OCI-LY1 (cell line): ENCODE results near the gene TMED10.

ENCODE experiments used
- H2AFZ ChIP-seq: fragments of 200-600 bp; sonication (generic), shearing (Covaris generic); 2 replicates; pipeline ENCODE4 v1.6.0; 2014; ENCODE audit warnings: antibody characterized with exemption, mild to moderate bottlenecking, low read length
- H3F3A ChIP-seq: fragments of 200-600 bp; sonication (generic), shearing (Covaris generic); 2 replicates; pipeline ENCODE4 v1.6.0; 2014; ENCODE audit warnings: mild to moderate bottlenecking, antibody characterized with exemption, low read length, moderate library complexity; ENCODE audit not compliant: insufficient read depth
- H3K27ac ChIP-seq: fragments of 200-600 bp; sonication (generic); 2 replicates; pipeline ENCODE4 v1.5.1; 2014; ENCODE audit warnings: low read length, mixed run types, mild to moderate bottlenecking, low read depth; ENCODE audit not compliant: poor library complexity, severe bottlenecking
- H3K27me3 ChIP-seq: fragments of 200-600 bp; sonication (generic); 2 replicates; pipeline ENCODE4 v1.6.0; 2014; ENCODE audit warnings: antibody characterized with exemption, mild to moderate bottlenecking, low read length, moderate library complexity; ENCODE audit not compliant: insufficient read depth
- H3K36me3 ChIP-seq: fragments of 200-600 bp; sonication (generic); 2 replicates; pipeline ENCODE4 v1.6.1; 2014; ENCODE audit warnings: mild to moderate bottlenecking, antibody characterized with exemption, low read length, moderate library complexity, mixed read lengths; ENCODE audit not compliant: insufficient read depth
- H3K4me1 ChIP-seq: fragments of 200-600 bp; sonication (generic); 2 replicates; pipeline ENCODE4 v1.5.1; 2014; ENCODE audit warnings: mild to moderate bottlenecking, low read length, moderate library complexity; ENCODE audit not compliant: insufficient read depth, severe bottlenecking
- H3K4me2 ChIP-seq: fragments of 200-600 bp; sonication (generic), shearing (Covaris generic); 2 replicates; pipeline ENCODE4 v1.6.1; 2014; ENCODE audit warnings: low read length
- H3K4me3 ChIP-seq: fragments of 200-600 bp; sonication (generic); 2 replicates; pipeline ENCODE4 v1.5.1; 2014; ENCODE audit warnings: low read length, low read depth, mild to moderate bottlenecking, mixed read lengths; ENCODE audit not compliant: poor library complexity, severe bottlenecking
- H3K79me2 ChIP-seq: fragments of 200-600 bp; shearing (Covaris generic); 2 replicates; pipeline ENCODE4 v1.6.1; 2016; ENCODE audit warnings: mixed run types, low read length, mixed read lengths; ENCODE audit not compliant: insufficient read depth
- H3K9ac ChIP-seq: fragments of 200-600 bp; sonication (generic), shearing (Covaris generic); 2 replicates; pipeline ENCODE4 v1.6.1; 2014; ENCODE audit warnings: mild to moderate bottlenecking, low read length, mixed read lengths
- H3K9me2 ChIP-seq: fragments of 200-600 bp; sonication (generic), shearing (Covaris generic); 2 replicates; pipeline ENCODE4 v1.6.1; 2014; ENCODE audit warnings: low read depth, mild to moderate bottlenecking, low read length, mixed read lengths
- H3K9me3 ChIP-seq: fragments of 200-600 bp; shearing (Covaris generic); 2 replicates; pipeline ENCODE4 v1.6.1; 2014; ENCODE audit warnings: low read length, mixed read lengths
- H4K20me1 ChIP-seq: fragments of 200-600 bp; sonication (generic), shearing (Covaris generic); 2 replicates; pipeline ENCODE4 v1.6.0; 2016; ENCODE audit warnings: mild to moderate bottlenecking, low read length; ENCODE audit not compliant: insufficient read depth
- CTCF ChIP-seq: fragments of 200-600 bp; sonication (generic), shearing (Covaris generic); IDR thresholded peaks from 2 replicates; pipeline ENCODE4 v1.5.1; 2017; ENCODE audit warnings: mild to moderate bottlenecking, antibody characterized with exemption, low read length, moderate library complexity, mixed read lengths
- EZH2 ChIP-seq: fragments of 200-600 bp; sonication (generic), shearing (Covaris generic); IDR thresholded peaks from 2 replicates; pipeline ENCODE4 v1.8.0; 2017; ENCODE audit warnings: borderline replicate concordance, mixed run types, mild to moderate bottlenecking, antibody characterized with exemption, low read length, moderate library complexity, mixed read lengths

Gene TMED10

GRCh38 chr14:75140620-75141019, 35.8 kb downstream of the TMED10 start:
- Histone ChIP-seq H3F3A (no peaks in the 10 kb centered on the region), H3K9me3 (no peaks in the 10 kb centered on the region), H3K4me1 (peaks cover 14% of the 10 kb centered on the region), H3K79me2 (0 out of 2 replicates have a peak, but pooled peaks cover 6% of the 10 kb centered on the region), H3K27me3 (no peaks in the 10 kb centered on the region), H3K27ac (no peak overlapping the region), H3K4me3 (no peak overlapping the region), H3K36me3 (peaks cover 21% of the 10 kb centered on the region), H4K20me1 (no peaks in the 10 kb centered on the region), H3K4me2 (no peak overlapping the region), H3K9ac (no peak overlapping the region), H3K9me2 (no peaks in the 10 kb centered on the region), H2AFZ (no peak overlapping the region)
- no peak for TF ChIP-seq EZH2
- no peak for TF ChIP-seq CTCF

GRCh38 chr14:75139185-75139584, 37.2 kb downstream of the TMED10 start:
- Histone ChIP-seq H3K36me3 (peaks cover 22% of the 10 kb centered on the region), H3K9ac (no peak overlapping the region), H3K4me3 (no peak overlapping the region), H3K4me2 (no peak overlapping the region), H3K9me2 (no peaks in the 10 kb centered on the region), H3K27me3 (no peaks in the 10 kb centered on the region), H3K27ac (no peak overlapping the region), H4K20me1 (no peaks in the 10 kb centered on the region), H3K4me1 (peaks cover 14% of the 10 kb centered on the region), H3K9me3 (no peaks in the 10 kb centered on the region), H3K79me2 (0 out of 2 replicates have a peak, but pooled peaks cover 6% of the 10 kb centered on the region), H3F3A (no peaks in the 10 kb centered on the region), H2AFZ (no peak overlapping the region)
- TF ChIP-seq EZH2 (no peak), CTCF (no peak)

- no peak overlapping the region for H3K9ac ChIP-seq
- peaks cover 28% of the 10 kb centered on the region for H3K36me3 ChIP-seq
- no peaks in the 10 kb centered on the region for H3F3A ChIP-seq
- H4K20me1 ChIP-seq, result no peaks in the 10 kb centered on the region
- 0 out of 2 replicates have a peak, but pooled peaks cover 6% of the 10 kb centered on the region for H3K79me2 ChIP-seq
- H3K9me2 ChIP-seq, result no peaks in the 10 kb centered on the region
- H3K4me2 ChIP-seq, result no peak overlapping the region
- H2AFZ ChIP-seq, result no peak overlapping the region
- no peak overlapping the region for H3K4me3 ChIP-seq
- H3K4me1 ChIP-seq, result peaks cover 14% of the 10 kb centered on the region
- TF ChIP-seq CTCF (no peak), EZH2 (no peak)
- no peaks in the 10 kb centered on the region for H3K9me3 ChIP-seq
- H3K27me3 ChIP-seq, result no peaks in the 10 kb centered on the region
- H3K27ac ChIP-seq, result no peak overlapping the region
Observed at GRCh38 chr14:75138492-75138891, 37.9 kb downstream of the TMED10 start.
